ENCODE measurements around the gene MPO. TPM values are rescaled to one million over a fixed set of nuclear protein-coding genes. Genes with fewer than 3 reads are reported as not detected.

The MPO gene
- polyA plus RNA-seq, 3 donors = 4.2 to 7.5 (median 6.0) TPM

- H3K9ac ChIP-seq (ENCODE audit: insufficient read depth, low read length, poor library complexity, severe bottlenecking) = no peak overlapping the region
- intact Hi-C loops (cut with micrococcal nuclease) = no loop called here
- H3K79me2 ChIP-seq (ENCODE audit: insufficient read depth, low read length) = peaks cover 82% of the 10 kb centered on the region
- H3K36me3 ChIP-seq (replicated peaks in 1 of 2; ENCODE audit: control insufficient read depth in 1 of 2, insufficient read depth in 2 of 2, low read length in 2 of 2) = no peaks in the 10 kb centered on the region
- peaks cover 83% of the 10 kb centered on the region for H3K4me1 Mint-ChIP-seq
- no peak overlapping the region for H3K4me2 ChIP-seq (replicated peaks; ENCODE audit: extremely low read depth, low read length, poor library complexity, severe bottlenecking)
- no peak overlapping the region for H3K4me3 ChIP-seq (replicated peaks in 1 of 3; ENCODE audit: low read depth in 2 of 3, low read length in 3 of 3)
- H4K20me1 ChIP-seq (ENCODE audit: insufficient read depth, low read length) = no peaks in the 10 kb centered on the region
- no peaks in the 10 kb centered on the region for H3K36me3 Mint-ChIP-seq
- no peaks in the 10 kb centered on the region for H3K27me3 ChIP-seq (ENCODE audit: control insufficient read depth in 2 of 2, insufficient read depth in 2 of 2, low read length in 2 of 2)
- H3K27me3 Mint-ChIP-seq (ENCODE audit: low read depth in 3 of 3) = peaks cover 0 to 3% (median 0%) of the 10 kb centered on the region in 3 donors
- no peaks in the 10 kb centered on the region for H3K9me3 ChIP-seq (replicated peaks in 1 of 2; ENCODE audit: control insufficient read depth in 1 of 2, insufficient read depth in 1 of 2, low read length in 2 of 2)
- no peak for DNase-seq
- peaks cover 84 to 92% of the 10 kb centered on the region in 2 donors for H3K4me1 ChIP-seq (ENCODE audit: control insufficient read depth in 1 of 2, insufficient read depth in 2 of 2, low read length in 2 of 2)
- no peaks in the 10 kb centered on the region for H3K9me3 Mint-ChIP-seq
- peak overlapping the region in 6 of 7 donors; percentile 6 to 87 (median 66) for H3K27ac Mint-ChIP-seq
- no peak for TF ChIP-seq CTCF (IDR thresholded peaks at IDR 0.05)
- H3K27ac ChIP-seq (ENCODE audit: low read depth in 1 of 2, low read length in 2 of 2) = no peak overlapping the region
- H2AFZ ChIP-seq (ENCODE audit: insufficient read depth, low read depth, low read length, poor library complexity, severe bottlenecking) = no peak overlapping the region
- H3K4me3 Mint-ChIP-seq = no peak overlapping the region
- WGBS (ENCODE audit: insufficient coverage) = 69% methylated on average over 4 of the region's 6 CpGs
Measured at GRCh38 chr17:58282442-58282841, 1.7 kb upstream of the MPO start.

GRCh38 chr17:58281511-58282011, 826 bp upstream of the MPO start:
- Histone ChIP-seq H3K27ac (ENCODE audit: low read depth in 1 of 2, low read length in 2 of 2) (no peak overlapping the region), H3K36me3 (replicated peaks in 1 of 2; ENCODE audit: control insufficient read depth in 1 of 2, insufficient read depth in 2 of 2, low read length in 2 of 2) (no peaks in the 10 kb centered on the region), H2AFZ (ENCODE audit: insufficient read depth, low read depth, low read length, poor library complexity, severe bottlenecking) (peak overlapping the region; percentile 17), H3K27me3 (ENCODE audit: control insufficient read depth in 2 of 2, insufficient read depth in 2 of 2, low read length in 2 of 2) (no peaks in the 10 kb centered on the region), H3K4me2 (replicated peaks; ENCODE audit: extremely low read depth, low read length, poor library complexity, severe bottlenecking) (peak overlapping the region; percentile 3), H3K4me3 (replicated peaks in 1 of 3; ENCODE audit: low read depth in 2 of 3, low read length in 3 of 3) (no peak overlapping the region), H3K4me1 (ENCODE audit: control insufficient read depth in 1 of 2, insufficient read depth in 2 of 2, low read length in 2 of 2) (peaks cover 88 to 94% of the 10 kb centered on the region in 2 donors), H3K79me2 (ENCODE audit: insufficient read depth, low read length) (peaks cover 82% of the 10 kb centered on the region), H3K9me3 (replicated peaks in 1 of 2; ENCODE audit: control insufficient read depth in 1 of 2, insufficient read depth in 1 of 2, low read length in 2 of 2) (no peaks in the 10 kb centered on the region), H3K9ac (ENCODE audit: insufficient read depth, low read length, poor library complexity, severe bottlenecking) (no peak overlapping the region), H4K20me1 (ENCODE audit: insufficient read depth, low read length) (no peaks in the 10 kb centered on the region)
- Mint-ChIP-seq H3K27me3 (ENCODE audit: low read depth in 3 of 3) (peaks cover 0 to 3% (median 0%) of the 10 kb centered on the region in 3 donors), H3K4me3 (no peak overlapping the region), H3K27ac (peak overlapping the region in 5 of 7 donors; percentile 62 to 87 (median 73)), H3K36me3 (no peaks in the 10 kb centered on the region), H3K9me3 (no peaks in the 10 kb centered on the region), H3K4me1 (peaks cover 86% of the 10 kb centered on the region)
- no peak for DNase-seq
- 0% methylated on average over 1 of the region's 2 CpGs for WGBS (ENCODE audit: insufficient coverage)
- intact Hi-C loops (cut with micrococcal nuclease) = no loop called here
- no peak for TF ChIP-seq CTCF (IDR thresholded peaks at IDR 0.05)

Measured in CD14-positive monocyte (primary cell).